Measurements from ENCODE around the gene CGNL1.

Gene CGNL1

GRCh38 chr15:57424628-57425405 is 48.5 kb downstream of the CGNL1 start:
- no peak for DNase-seq

- DNase-seq = no peak
Measured at GRCh38 chr15:57425842-57426241, 49.5 kb downstream of the CGNL1 start.

- DNase-seq = no peak
Measured at GRCh38 chr15:57427367-57427821, 51.1 kb downstream of the CGNL1 start.

GRCh38 chr15:57432141-57432741 is 55.9 kb downstream of the CGNL1 start:
- no peak for DNase-seq

GRCh38 chr15:57436166-57436565 is 59.9 kb downstream of the CGNL1 start:
- DNase-seq = no peak

- no peak for DNase-seq
Measured at GRCh38 chr15:57436961-57437360, 60.7 kb downstream of the CGNL1 start.

GRCh38 chr15:57437564-57437963 is 61.3 kb downstream of the CGNL1 start:
- no peak for DNase-seq

- DNase-seq = no peak
Measured at GRCh38 chr15:57438166-57438565, 61.9 kb downstream of the CGNL1 start.

- no peak for DNase-seq
Measured at GRCh38 chr15:57439128-57440027, 63.1 kb downstream of the CGNL1 start.

GRCh38 chr15:57440167-57440566 is 63.9 kb downstream of the CGNL1 start:
- DNase-seq = no peak

GRCh38 chr15:57440799-57441198 is 64.5 kb downstream of the CGNL1 start:
- no peak for DNase-seq

- no peak for DNase-seq
Measured at GRCh38 chr15:57442335-57442734, 66.0 kb downstream of the CGNL1 start.

- no peak for DNase-seq
Measured at GRCh38 chr15:57443486-57443885, 67.2 kb downstream of the CGNL1 start.

- DNase-seq = no peak
Measured at GRCh38 chr15:57444877-57445513, 68.7 kb downstream of the CGNL1 start.

GRCh38 chr15:57445872-57446271 is 69.6 kb downstream of the CGNL1 start:
- DNase-seq = no peak

GRCh38 chr15:57446393-57446792 is 70.1 kb downstream of the CGNL1 start:
- no peak for DNase-seq

- DNase-seq = no peak
Measured at GRCh38 chr15:57451555-57451954, 75.2 kb downstream of the CGNL1 start.

- DNase-seq = no peak
Measured at GRCh38 chr15:57452090-57452754, 75.9 kb downstream of the CGNL1 start.

- DNase-seq = no peak
Measured at GRCh38 chr15:57455929-57456328, 79.6 kb downstream of the CGNL1 start.

GRCh38 chr15:57456559-57456958 is 80.3 kb downstream of the CGNL1 start:
- DNase-seq = no peak

- DNase-seq = no peak
Measured at GRCh38 chr15:57457726-57458125, 81.4 kb downstream of the CGNL1 start.

GRCh38 chr15:57458356-57458781 is 82.1 kb downstream of the CGNL1 start:
- no peak for DNase-seq
